HG02981 (cell line): ENCODE data around the gene TTC24.
"Not testable (repeated sequence)": the region's sequence is repeated elsewhere in the genome, so short reads cannot be mapped to it uniquely, and the experiment has no call there.

ENCODE experiments used
- ATAC-seq: cut with Tn5 transposase; IDR thresholded peaks from one replicate; pipeline ENCODE4 v1.9.1; 2021; ENCODE audit warnings: mild to moderate bottlenecking, moderate library complexity; ENCODE audit not compliant: unreplicated experiment

TTC24 gene

GRCh38 chr1:156586323-156586722 is 6.8 kb downstream of the TTC24 start:
- no peak for ATAC-seq

- no peak for ATAC-seq
Observed at GRCh38 chr1:156586892-156587477, 7.5 kb downstream of the TTC24 start.

DNA sequence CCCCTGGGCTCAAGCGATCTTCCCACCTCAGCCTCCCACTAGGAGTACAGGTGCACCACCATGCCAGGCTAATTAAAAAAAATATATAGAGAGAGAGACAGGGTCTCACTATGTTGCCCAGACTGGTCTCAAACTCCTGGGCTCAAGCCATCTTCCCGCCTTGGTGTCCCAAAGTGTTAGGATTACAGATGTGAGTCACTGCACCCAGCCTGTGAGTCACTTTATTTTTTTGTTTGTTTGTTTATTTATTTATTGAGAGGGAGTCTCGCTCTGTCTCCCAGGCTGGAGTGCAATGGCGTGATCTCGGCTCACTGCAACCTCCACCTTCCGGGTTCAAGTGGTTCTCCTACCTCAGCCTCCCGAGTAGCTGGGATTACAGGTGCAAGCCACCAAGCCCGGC is 8.4 kb downstream of the TTC24 start:
- not testable (repeated sequence) for ATAC-seq

- ATAC-seq: no peak
Observed at GRCh38 chr1:156589546-156589945, 10.0 kb downstream of the TTC24 start.

DNA sequence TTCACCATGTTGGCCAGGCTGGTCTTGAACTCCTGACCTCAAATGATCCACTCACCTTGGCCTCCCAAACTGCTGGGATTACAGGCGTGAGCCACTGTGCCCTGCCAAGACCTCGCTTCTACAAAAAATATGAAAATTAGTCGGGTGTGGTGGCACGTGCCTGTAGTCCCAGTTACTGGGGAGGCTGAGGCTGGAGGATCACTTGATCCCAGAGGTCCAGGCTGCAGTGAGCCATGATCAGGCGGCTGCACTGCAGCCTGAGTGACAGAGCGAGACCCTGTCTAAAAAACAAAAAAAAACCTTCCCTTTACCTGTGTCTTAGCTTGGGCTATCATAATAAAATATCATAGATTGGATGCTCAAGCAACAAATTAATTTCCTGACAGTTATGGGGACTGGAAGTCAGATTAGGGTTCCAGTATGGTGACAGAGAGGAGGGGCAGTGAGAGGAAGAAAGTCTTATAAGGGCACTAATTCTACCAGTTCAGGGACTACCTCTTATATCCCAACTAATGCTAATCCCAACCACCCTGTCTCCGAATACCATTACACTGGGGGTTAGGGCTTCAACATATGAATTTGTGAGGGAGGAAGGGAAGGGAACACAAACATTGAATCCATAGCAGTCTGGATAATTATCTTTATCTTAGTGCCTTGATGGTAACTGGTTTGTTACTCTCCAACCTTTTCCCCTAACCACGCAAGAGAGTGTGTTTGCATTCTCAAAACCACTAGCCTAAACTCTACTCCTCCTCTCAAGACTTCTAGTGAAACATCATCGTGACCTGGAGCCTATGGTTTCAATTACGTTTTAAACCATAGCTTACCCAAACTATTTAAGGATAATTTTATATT is 11.0 kb downstream of the TTC24 start:
- no peak for ATAC-seq

GRCh38 chr1:156591181-156591431 is 11.6 kb downstream of the TTC24 start:
- peak; percentile 6 for ATAC-seq

- ATAC-seq: peak; percentile 74
Observed at GRCh38 chr1:156591432-156592157, 12.1 kb downstream of the TTC24 start, which contains the start of gene NAXE. NAXE (plus strand) TSS chr1:156591776; CDS start chr1:156591805, 29 bp downstream.

GRCh38 chr1:156592158-156592909 is 12.8 kb downstream of the TTC24 start:
- ATAC-seq: no peak

- ATAC-seq: no peak
Observed at GRCh38 chr1:156592910-156593660, 13.6 kb downstream of the TTC24 start.

DNA sequence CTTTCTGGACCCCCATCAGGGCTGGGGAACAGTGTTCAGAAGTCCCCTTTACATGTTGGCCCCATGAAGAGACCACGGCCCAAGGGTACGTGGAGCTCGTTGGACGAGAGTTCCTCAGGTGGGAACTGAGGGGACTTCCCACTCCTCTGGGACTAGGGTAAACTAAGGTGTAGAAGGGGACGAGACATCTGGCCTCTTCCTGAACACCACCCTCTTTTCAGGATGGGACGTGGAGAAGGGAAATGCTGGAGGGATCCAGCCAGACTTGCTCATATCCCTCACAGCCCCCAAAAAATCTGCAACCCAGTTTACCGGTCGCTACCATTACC is 14.1 kb downstream of the TTC24 start:
- no peak for ATAC-seq

GRCh38 chr1:156594190-156594589 is 14.7 kb downstream of the TTC24 start:
- no peak for ATAC-seq

- ATAC-seq: no peak
Observed at GRCh38 chr1:156595016-156595415, 15.5 kb downstream of the TTC24 start.

DNA sequence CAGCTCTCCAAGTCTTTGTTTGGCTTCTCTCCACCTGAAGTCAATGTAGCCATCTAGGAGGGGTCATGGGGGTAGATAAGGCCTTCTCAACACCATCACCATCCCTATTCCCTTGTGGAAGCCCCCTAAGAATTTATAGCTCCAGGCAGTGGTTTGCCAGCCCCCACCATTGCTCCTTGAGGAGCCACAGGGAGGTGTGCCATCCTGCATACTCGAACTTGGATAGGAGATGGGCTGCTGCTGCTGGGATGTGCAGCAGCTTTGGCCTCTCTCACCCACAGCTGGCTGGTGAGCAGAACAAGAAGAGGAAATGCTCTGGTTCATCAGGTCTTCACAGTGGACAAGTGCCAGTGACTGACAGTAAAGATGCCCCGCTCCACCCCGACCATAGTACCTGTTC is 16.9 kb downstream of the TTC24 start:
- no peak for ATAC-seq

DNA sequence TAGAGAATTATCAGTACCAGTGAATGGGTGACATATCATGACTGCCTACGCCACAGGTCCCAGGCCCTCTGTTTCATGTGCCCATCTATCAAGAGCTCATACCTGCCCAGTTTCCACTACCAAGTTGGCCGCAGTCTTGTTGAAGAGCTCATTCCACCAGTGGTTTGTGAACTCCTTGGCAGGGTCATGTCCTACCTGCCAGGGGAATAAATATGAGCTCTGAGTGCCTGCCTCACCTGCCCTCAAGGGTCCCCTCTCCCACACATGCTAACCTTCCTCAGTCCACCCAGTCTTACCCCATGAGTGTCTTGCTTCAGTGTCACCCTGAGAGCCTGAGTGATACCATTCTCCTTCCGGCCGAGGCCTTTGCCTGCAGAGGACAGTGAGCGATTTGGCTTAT is 18.6 kb downstream of the TTC24 start:
- no peak for ATAC-seq

GRCh38 chr1:156598731-156599432 is 19.4 kb downstream of the TTC24 start:
- no peak for ATAC-seq

GRCh38 chr1:156599811-156600210 is 20.3 kb downstream of the TTC24 start:
- ATAC-seq: no peak

DNA sequence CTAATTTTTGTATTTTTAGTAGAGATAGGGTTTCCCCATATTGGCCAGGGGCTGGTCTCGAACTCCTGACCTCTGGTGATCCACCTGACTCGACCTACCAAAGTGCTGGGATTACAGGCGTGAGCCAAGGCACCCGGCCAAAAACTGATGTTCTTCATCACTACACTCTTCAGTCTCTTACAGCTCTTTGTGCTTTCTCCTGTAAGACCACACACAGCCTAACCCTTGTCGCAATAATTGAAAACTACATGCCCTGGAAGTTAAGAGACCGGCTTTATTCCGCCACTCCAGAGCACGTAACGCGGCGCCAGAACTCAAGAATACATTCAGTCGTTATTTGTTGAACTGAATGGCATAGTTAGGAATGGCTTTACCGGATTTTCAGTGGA is 21.2 kb downstream of the TTC24 start:
- ATAC-seq: no peak

DNA sequence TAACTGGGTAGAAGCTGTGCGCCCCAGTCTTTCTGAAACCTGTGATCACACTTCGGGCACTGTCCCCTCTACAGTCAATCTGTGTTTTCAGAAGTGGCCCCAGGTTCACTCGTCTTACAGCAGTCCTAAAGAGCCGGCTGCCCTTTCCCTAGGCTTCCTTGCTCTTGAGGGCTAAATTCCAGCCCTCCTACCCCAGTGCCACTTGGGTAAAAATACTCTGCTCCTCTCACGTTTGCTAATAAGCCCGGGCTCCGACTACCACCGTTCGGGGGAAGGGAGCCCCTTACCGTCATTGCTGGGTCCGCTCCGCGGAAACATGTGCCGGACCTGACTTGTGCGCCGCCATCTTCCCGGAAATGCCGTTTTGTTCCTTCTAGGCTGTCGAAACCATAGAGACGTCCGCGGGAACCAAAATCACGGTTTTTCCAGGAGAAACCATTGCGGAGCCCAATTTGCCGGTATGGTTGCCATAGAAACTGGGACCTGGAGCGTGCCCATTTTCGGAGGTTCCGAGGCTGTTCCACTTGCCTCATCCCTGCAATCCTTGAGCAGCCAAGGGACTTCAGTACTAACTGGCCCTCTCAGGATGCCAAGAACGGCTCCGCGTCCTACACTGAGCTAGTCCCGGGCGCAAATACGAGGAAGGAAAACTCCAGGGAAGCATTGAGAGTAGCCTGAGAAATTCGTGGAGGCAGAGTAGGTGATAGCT is 21.8 kb downstream of the TTC24 start, which contains the start of gene GPATCH4:
Gene GPATCH4, minus strand, starts transcription at position 358 of the 709 bp plus-strand sequence.
- ATAC-seq: peak; percentile 54

- ATAC-seq: no peak
Observed at GRCh38 chr1:156601892-156602291, 22.4 kb downstream of the TTC24 start.
